Measurements from ENCODE around the gene OTOG.

GRCh38 chr11:17641792-17642350 is 94.8 kb downstream of the OTOG start:
- TF ChIP-seq POLR2AphosphoS5 (IDR thresholded peaks at IDR 0.05; ENCODE audit: insufficient read depth in 1 of 2, low read depth in 1 of 2) = no peak
- no peak for TF ChIP-seq CTCF (IDR thresholded peaks at IDR 0.05)
- no peak for TF ChIP-seq POLR2A (IDR thresholded peaks at IDR 0.05)

All from vagina (tissue), 2 donors.